ENCODE measurements around the gene SPATA17.

SPATA17 gene

GRCh38 chr1:217911908-217912307 lies 280.8 kb downstream of the SPATA17 start:
- DNase-seq (ENCODE audit: low read depth in 2 of 2): no peak

- no peak for DNase-seq (ENCODE audit: low read depth in 2 of 2)
Observed at GRCh38 chr1:217917281-217917887, 286.2 kb downstream of the SPATA17 start.

- DNase-seq (ENCODE audit: low read depth in 2 of 2): no peak
Observed at GRCh38 chr1:217919683-217920388, 288.7 kb downstream of the SPATA17 start.
